Measurements from ENCODE around the gene ZBTB7C.

Gene ZBTB7C

GRCh38 chr18:48040457-48041110 lies 368.6 kb downstream of the ZBTB7C start:
- Histone ChIP-seq H3K9me3 (ENCODE audit: control insufficient read depth, insufficient read depth, low read depth, low read length) (no peaks in the 10 kb centered on the region), H3K4me3 (ENCODE audit: low read depth, low read length) (no peak overlapping the region), H3K36me3 (ENCODE audit: control insufficient read depth in 2 of 2, insufficient read depth in 1 of 2, low read length in 2 of 2) (no peaks in the 10 kb centered on the region), H3K27ac (ENCODE audit: extremely low read depth, low read depth, low read length) (no peak overlapping the region), H3K4me1 (ENCODE audit: control insufficient read depth, insufficient read depth, low read length) (no peaks in the 10 kb centered on the region)
- TF ChIP-seq, protein P1, sequence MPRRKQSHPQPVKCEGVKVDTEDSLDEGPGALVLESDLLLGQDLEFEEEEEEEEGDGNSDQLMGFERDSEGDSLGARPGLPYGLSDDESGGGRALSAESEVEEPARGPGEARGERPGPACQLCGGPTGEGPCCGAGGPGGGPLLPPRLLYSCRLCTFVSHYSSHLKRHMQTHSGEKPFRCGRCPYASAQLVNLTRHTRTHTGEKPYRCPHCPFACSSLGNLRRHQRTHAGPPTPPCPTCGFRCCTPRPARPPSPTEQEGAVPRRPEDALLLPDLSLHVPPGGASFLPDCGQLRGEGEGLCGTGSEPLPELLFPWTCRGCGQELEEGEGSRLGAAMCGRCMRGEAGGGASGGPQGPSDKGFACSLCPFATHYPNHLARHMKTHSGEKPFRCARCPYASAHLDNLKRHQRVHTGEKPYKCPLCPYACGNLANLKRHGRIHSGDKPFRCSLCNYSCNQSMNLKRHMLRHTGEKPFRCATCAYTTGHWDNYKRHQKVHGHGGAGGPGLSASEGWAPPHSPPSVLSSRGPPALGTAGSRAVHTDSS (tag by site-specific recombination; IDR thresholded peaks at IDR 0.05), result peak; percentile 97
- no peak for TF ChIP-seq GLIS1 (tag by site-specific recombination; IDR thresholded peaks at IDR 0.05)
- ChIA-PET CTCF (interaction anchor here (1.6 kb wide), 1 partner anchor 10 kb away, joined by 6 read pairs; no protein-coding TSS in a partner anchor), POLR2A (no interaction called here)

- H3K4me1 ChIP-seq (ENCODE audit: control insufficient read depth, insufficient read depth, low read length), result no peaks in the 10 kb centered on the region
- H3K36me3 ChIP-seq (ENCODE audit: control insufficient read depth in 2 of 2, insufficient read depth in 1 of 2, low read length in 2 of 2), result no peaks in the 10 kb centered on the region
- H3K4me3 ChIP-seq (ENCODE audit: low read depth, low read length), result no peak overlapping the region
- TF ChIP-seq ZBTB21 (tag by site-specific recombination; IDR thresholded peaks at IDR 0.05) (no peak), ZNF837 (tag by site-specific recombination; IDR thresholded peaks at IDR 0.05) (no peak), ZNF76 (tag by site-specific recombination; IDR thresholded peaks at IDR 0.05; ENCODE audit: borderline replicate concordance, low read depth) (no peak), ZNF394 (tag by site-specific recombination; IDR thresholded peaks at IDR 0.05; ENCODE audit: borderline replicate concordance) (no peak), TSHZ1 (tag by site-specific recombination; IDR thresholded peaks at IDR 0.05; ENCODE audit: borderline replicate concordance) (no peak), ZNF707 (tag by site-specific recombination; IDR thresholded peaks at IDR 0.05) (no peak), ZNF658 (tag by site-specific recombination; IDR thresholded peaks at IDR 0.05) (no peak)
- POLR2A ChIA-PET, result no interaction called here
- CTCF ChIA-PET, result interaction anchor here (0.7 to 1.6 kb wide), 3 partner anchors 9 to 418 kb away, joined by 3 to 6 read pairs (median 4); no protein-coding TSS in a partner anchor
- no peak overlapping the region for H3K27ac ChIP-seq (ENCODE audit: extremely low read depth, low read depth, low read length)
- H3K9me3 ChIP-seq (ENCODE audit: control insufficient read depth, insufficient read depth, low read depth, low read length), result no peaks in the 10 kb centered on the region
Observed at GRCh38 chr18:48039769-48040215, 369.4 kb downstream of the ZBTB7C start.

GRCh38 chr18:48038636-48039035 lies 370.5 kb downstream of the ZBTB7C start:
- no peak overlapping the region for H3K4me3 ChIP-seq (ENCODE audit: low read depth, low read length)
- no peaks in the 10 kb centered on the region for H3K9me3 ChIP-seq (ENCODE audit: control insufficient read depth, insufficient read depth, low read depth, low read length)
- no peak overlapping the region for H3K27ac ChIP-seq (ENCODE audit: extremely low read depth, low read depth, low read length)
- ChIA-PET CTCF (interaction anchor here (0.7 to 1.2 kb wide), 6 partner anchors 38 to 405 kb away, joined by 3 to 8 read pairs (median 4); no protein-coding TSS in a partner anchor), POLR2A (no interaction called here)
- H3K36me3 ChIP-seq (ENCODE audit: control insufficient read depth in 2 of 2, insufficient read depth in 1 of 2, low read length in 2 of 2), result no peaks in the 10 kb centered on the region
- no peaks in the 10 kb centered on the region for H3K4me1 ChIP-seq (ENCODE audit: control insufficient read depth, insufficient read depth, low read length)
- TF ChIP-seq ZNF510 (tag by site-specific recombination; IDR thresholded peaks at IDR 0.05; ENCODE audit: insufficient replicate concordance), result no peak
- no peak for TF ChIP-seq ZNF548 (tag by site-specific recombination; IDR thresholded peaks at IDR 0.05)
- TF ChIP-seq ZBTB1 (tag by site-specific recombination; IDR thresholded peaks at IDR 0.05), result no peak
- no peak for TF ChIP-seq ZNF596 (tag by site-specific recombination; IDR thresholded peaks at IDR 0.05)
- no peak for TF ChIP-seq ZNF530 (tag by site-specific recombination; IDR thresholded peaks at IDR 0.05; ENCODE audit: low read depth)
- no peak for TF ChIP-seq ZNF394 (tag by site-specific recombination; IDR thresholded peaks at IDR 0.05; ENCODE audit: borderline replicate concordance)
- no peak for TF ChIP-seq ZNF404 (tag by site-specific recombination; IDR thresholded peaks at IDR 0.05)
- no peak for TF ChIP-seq ZXDB (tag by site-specific recombination; IDR thresholded peaks at IDR 0.05)
- no peak for TF ChIP-seq ZNF837 (tag by site-specific recombination; IDR thresholded peaks at IDR 0.05)
- TF ChIP-seq SCRT1 (tag by site-specific recombination; IDR thresholded peaks at IDR 0.05; ENCODE audit: borderline replicate concordance), result no peak
- no peak for TF ChIP-seq ZNF501 (tag by site-specific recombination; IDR thresholded peaks at IDR 0.05)
- TF ChIP-seq ZNF302 (tag by site-specific recombination; IDR thresholded peaks at IDR 0.05; ENCODE audit: low read depth), result no peak
- TF ChIP-seq, protein P2, sequence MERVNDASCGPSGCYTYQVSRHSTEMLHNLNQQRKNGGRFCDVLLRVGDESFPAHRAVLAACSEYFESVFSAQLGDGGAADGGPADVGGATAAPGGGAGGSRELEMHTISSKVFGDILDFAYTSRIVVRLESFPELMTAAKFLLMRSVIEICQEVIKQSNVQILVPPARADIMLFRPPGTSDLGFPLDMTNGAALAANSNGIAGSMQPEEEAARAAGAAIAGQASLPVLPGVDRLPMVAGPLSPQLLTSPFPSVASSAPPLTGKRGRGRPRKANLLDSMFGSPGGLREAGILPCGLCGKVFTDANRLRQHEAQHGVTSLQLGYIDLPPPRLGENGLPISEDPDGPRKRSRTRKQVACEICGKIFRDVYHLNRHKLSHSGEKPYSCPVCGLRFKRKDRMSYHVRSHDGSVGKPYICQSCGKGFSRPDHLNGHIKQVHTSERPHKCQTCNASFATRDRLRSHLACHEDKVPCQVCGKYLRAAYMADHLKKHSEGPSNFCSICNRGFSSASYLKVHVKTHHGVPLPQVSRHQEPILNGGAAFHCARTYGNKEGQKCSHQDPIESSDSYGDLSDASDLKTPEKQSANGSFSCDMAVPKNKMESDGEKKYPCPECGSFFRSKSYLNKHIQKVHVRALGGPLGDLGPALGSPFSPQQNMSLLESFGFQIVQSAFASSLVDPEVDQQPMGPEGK (tag by site-specific recombination; IDR thresholded peaks at IDR 0.05), result no peak
- no peak for TF ChIP-seq KLF1 (tag by site-specific recombination; IDR thresholded peaks at IDR 0.05)
- no peak for TF ChIP-seq ZNF211 (tag by site-specific recombination; IDR thresholded peaks at IDR 0.05; ENCODE audit: low read depth)
- TF ChIP-seq ZNF292 (tag by site-specific recombination; IDR thresholded peaks at IDR 0.05; ENCODE audit: borderline replicate concordance, low read depth), result no peak
- no peak for TF ChIP-seq OSR2 (tag by site-specific recombination; IDR thresholded peaks at IDR 0.05)
- no peak for TF ChIP-seq FEZF1 (tag by site-specific recombination; IDR thresholded peaks at IDR 0.05)
